DOHH2 (cell line): Measurements from ENCODE around the gene B4GAT1.

Experiments
- CTCF ChIP-seq: fragments of 200-600 bp; sonication (generic); IDR thresholded peaks from one replicate; pipeline ENCODE4 v1.5.1; 2014; ENCODE audit warnings: antibody characterized with exemption, mild to moderate bottlenecking, low read depth, low read length; ENCODE audit not compliant: poor library complexity, severe bottlenecking
- EZH2phosphoT487 ChIP-seq: fragments of 200-600 bp; sonication (generic); IDR thresholded peaks from 2 replicates; pipeline ENCODE4 v1.6.1; 2017; ENCODE audit warnings: borderline replicate concordance, mild to moderate bottlenecking, antibody characterized with exemption, low read length, moderate library complexity, mixed read lengths

DNA sequence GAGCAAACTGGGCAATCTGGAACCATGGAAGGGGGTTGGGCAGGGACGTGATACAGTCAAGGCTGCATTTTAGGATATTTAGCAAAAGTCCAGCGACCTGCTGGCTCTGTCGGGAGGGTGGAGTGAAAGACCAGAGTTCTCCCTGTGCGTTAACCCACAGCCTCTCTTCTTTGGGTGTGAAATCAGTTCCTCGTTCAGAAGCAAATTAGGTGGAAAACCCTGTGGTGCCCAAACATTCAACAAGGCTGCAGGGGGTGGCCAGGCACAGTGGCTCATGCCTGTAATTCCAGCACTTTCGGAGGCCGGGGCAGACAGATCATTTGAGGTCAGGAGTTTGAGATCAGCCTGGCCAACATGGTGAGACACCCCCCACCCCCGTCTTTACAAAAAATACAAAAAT lies 49.8 kb downstream of the B4GAT1 start:
- no peak for TF ChIP-seq CTCF
- no peak for TF ChIP-seq EZH2phosphoT487
